MM.1S (cell line): ENCODE measurements around the gene TJAP1.

Experiments
- EZH2 ChIP-seq: fragments of 300-600 bp; sonication (generic); optimal IDR thresholded peaks from 2 replicates; pipeline ENCODE3; 2017; ENCODE audit warnings: low read depth, mild to moderate bottlenecking, antibody characterized with exemption, low read length, mixed read lengths
- TF ChIP-seq, protein P1 (sequence below): fragments of 300-600 bp; sonication (generic); IDR thresholded peaks from 2 replicates; pipeline ENCODE4 v1.5.1; 2016; ENCODE audit warnings: antibody characterized with exemption, low read length, mixed read lengths

DNA sequence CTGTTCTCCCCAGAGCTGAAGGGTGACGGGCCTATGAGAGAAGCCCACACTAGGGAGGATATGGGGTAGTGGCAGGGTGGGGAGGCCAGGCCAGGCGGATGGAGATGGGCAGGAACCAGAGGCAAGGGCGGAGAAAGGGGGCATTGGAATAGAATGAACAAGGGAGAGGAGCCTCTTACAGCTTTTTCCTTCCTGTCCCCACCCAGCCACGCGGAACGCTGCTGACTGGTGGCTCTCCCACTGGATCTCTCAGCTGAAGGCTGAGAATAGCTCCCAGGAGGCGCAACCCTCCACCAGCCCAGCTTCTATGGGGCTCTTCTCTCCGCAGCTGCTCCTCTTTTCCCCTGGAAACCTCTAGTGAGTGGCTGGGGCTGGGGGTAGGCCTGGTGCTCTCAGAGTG, 32.8 kb upstream of the TJAP1 start:
- TF ChIP-seq, protein P1, sequence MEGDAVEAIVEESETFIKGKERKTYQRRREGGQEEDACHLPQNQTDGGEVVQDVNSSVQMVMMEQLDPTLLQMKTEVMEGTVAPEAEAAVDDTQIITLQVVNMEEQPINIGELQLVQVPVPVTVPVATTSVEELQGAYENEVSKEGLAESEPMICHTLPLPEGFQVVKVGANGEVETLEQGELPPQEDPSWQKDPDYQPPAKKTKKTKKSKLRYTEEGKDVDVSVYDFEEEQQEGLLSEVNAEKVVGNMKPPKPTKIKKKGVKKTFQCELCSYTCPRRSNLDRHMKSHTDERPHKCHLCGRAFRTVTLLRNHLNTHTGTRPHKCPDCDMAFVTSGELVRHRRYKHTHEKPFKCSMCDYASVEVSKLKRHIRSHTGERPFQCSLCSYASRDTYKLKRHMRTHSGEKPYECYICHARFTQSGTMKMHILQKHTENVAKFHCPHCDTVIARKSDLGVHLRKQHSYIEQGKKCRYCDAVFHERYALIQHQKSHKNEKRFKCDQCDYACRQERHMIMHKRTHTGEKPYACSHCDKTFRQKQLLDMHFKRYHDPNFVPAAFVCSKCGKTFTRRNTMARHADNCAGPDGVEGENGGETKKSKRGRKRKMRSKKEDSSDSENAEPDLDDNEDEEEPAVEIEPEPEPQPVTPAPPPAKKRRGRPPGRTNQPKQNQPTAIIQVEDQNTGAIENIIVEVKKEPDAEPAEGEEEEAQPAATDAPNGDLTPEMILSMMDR: no peak
- TF ChIP-seq EZH2: no peak
